Esophagus muscularis mucosa (tissue), 4 donors: Measurements from ENCODE around the gene DYNC2H1.

Experiments used
- EP300 ChIP-seq: sonication (generic); formaldehyde crosslinking; IDR thresholded peaks from one replicate; pipeline ENCODE4 v1.6.1; 2017; ENCODE audit warnings: antibody characterized with exemption
- POLR2A ChIP-seq: fragments of 450-650 bp; IDR thresholded peaks from one replicate; pipeline ENCODE4 v1.6.1; 2017; ENCODE audit warnings: antibody characterized with exemption, moderate library complexity, mild to moderate bottlenecking, low read depth
- TF ChIP-seq, protein P1 (sequence below), 3 experiments: fragments of 200-600 bp in 2 of 3; fragments of 450-650 bp in 1 of 3; sonication (generic) in 2 of 3; IDR thresholded peaks; one replicate each; pipeline ENCODE4 v1.5.1; 2017 to 2019; ENCODE audit warnings: antibody characterized with exemption in 3 of 3, mild to moderate bottlenecking in 2 of 3, moderate library complexity in 1 of 3

GRCh38 chr11:103317118-103317517, 207.9 kb downstream of the DYNC2H1 start:
- TF ChIP-seq, protein P1, sequence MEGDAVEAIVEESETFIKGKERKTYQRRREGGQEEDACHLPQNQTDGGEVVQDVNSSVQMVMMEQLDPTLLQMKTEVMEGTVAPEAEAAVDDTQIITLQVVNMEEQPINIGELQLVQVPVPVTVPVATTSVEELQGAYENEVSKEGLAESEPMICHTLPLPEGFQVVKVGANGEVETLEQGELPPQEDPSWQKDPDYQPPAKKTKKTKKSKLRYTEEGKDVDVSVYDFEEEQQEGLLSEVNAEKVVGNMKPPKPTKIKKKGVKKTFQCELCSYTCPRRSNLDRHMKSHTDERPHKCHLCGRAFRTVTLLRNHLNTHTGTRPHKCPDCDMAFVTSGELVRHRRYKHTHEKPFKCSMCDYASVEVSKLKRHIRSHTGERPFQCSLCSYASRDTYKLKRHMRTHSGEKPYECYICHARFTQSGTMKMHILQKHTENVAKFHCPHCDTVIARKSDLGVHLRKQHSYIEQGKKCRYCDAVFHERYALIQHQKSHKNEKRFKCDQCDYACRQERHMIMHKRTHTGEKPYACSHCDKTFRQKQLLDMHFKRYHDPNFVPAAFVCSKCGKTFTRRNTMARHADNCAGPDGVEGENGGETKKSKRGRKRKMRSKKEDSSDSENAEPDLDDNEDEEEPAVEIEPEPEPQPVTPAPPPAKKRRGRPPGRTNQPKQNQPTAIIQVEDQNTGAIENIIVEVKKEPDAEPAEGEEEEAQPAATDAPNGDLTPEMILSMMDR (IDR thresholded peaks at IDR 0.05) = no peak
- TF ChIP-seq EP300 = no peak
- TF ChIP-seq POLR2A = no peak
